Measurements from ENCODE around the gene KLF13.

Gene KLF13

DNA sequence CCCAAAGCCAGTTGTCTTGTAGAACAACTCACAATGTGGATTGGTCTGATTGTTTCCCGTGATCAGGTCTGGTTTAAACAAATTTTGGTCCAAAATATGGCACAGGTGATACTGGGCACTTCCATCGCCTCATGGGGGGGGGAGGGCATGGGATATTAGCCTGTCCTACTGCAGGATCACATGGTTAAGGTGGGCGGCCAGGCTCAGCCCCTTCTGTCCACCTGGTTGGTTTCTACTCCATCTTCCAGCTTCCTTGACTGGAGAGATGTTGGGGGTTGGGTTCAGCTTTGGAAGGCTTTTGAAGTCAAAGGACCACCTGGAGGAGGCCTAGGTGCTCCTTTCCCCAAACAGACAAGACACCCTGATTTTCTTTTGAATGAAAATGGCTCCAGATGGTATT, 7.2 kb downstream of the KLF13 start:
- no peak for DNase-seq

DNA sequence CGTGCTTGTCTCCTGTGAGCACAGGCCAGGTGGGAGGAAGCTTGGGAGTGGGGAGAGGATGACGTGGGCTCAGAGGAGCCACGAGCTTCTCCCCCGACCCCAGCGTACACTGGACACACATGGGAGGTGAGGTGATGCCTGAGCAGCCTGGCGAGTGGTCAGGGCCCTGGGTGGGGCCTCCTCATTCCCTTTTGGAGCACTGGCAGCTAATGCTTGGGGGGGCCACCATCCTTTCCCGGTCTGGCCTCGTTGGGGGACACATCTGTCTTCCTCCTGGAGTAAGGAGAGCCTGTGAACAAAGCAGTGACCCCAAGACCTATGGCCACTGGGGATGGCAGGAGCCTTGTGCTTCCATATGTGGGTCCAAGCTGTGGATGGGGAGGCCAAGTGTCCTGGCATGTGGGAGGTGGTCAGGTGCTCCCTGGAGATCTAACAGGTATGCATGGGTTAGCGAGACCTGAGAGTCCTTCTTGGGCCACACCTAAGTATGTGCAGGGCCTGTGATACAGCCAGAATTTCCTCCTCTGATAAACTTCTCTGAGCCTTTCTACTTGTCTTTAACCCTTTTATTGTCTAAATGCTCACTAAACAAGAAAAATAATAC, 9.5 kb downstream of the KLF13 start:
- DNase-seq = no peak

DNA sequence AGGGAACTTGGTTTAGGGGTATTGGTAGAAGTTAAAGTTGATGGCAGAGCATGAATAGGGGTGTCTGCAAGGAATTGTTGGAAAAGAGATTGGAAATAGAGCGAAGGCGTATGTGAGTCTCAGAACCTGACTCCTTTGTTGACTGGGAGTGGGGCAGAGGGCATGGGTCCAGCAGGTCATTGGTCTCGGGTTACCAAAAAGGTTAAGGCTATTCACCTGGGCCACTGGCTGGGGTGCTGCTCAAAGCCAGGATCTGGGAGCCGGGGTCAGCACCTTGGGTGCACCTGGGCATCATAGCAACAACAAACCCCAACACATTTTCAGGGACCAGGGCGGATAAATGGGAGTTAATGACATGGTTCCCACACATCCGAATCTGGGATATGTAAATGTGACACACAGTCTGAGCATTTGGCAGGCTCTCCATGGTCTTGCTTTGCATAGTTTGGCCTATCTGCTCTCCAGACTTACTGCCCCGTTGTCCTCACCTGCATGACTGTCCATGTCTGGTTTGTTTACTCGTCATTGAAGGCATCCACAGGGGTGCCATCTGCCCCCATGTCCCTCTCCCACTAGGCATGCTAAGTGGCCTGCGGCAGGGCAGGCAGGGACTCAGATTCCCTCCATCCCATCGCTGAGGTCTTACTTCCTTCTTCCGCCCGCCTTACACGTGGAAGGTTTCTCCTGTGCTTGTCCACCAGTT, 10.1 kb downstream of the KLF13 start:
- no peak for DNase-seq

DNA sequence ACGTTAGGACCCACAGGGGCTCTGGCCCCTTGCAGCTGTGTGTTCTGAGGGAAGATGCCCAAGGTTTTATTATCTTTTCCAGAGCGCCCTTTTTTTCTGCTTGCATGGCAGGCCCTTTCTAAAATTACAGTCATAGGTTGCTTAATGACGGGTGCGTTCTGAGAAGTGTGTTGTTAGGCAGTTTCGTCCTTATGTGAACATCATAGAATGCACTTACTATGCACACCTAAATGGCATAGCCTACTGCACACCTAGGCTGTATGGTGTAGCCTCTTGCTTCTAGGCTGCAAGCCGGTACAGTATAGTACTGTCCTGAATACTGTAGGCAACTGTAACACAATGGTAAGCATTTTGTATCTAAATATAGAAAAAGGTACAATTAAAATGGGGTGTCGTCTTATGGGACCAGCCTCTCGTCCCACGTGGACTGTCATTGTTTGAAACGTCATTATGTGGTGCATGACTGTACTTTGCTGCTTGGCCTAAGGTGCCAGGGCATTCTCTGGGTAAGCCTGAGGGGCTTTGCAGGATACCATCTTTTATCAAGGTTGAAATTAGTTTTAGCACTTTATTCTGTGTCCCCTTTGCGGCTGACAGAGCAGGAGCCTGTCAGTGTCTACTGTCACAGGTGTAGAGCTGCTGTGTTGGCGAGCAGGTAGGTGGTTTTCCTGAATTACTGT, 10.9 kb downstream of the KLF13 start:
- DNase-seq = no peak

DNA sequence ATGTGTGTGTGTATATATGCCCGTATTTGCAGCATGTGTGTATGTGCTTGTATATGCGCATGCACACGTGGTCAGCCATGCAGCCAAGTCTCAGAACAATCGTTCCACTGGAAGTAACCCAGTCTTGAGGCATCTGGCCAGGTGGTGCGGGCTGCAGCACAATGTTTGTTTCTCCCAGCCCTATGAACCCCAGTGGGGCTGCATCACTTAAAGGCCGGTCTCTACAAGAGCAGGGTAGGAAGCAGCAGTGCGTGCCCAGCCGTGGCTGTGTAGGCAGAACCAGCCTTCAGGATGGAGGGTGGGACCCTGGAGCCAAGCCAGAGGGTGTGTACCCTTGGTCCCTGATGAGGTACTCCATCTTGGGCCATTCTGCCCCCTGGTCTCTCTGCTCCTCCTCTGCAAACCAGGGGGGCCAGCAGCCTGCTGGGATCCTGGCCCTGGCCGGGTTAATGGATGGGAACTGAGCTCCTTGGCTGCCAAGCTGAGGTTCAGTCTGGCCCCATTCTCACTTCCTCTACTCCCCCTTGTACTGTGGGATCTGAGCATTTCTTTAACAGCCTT, 11.8 kb downstream of the KLF13 start:
- DNase-seq = no peak

DNA sequence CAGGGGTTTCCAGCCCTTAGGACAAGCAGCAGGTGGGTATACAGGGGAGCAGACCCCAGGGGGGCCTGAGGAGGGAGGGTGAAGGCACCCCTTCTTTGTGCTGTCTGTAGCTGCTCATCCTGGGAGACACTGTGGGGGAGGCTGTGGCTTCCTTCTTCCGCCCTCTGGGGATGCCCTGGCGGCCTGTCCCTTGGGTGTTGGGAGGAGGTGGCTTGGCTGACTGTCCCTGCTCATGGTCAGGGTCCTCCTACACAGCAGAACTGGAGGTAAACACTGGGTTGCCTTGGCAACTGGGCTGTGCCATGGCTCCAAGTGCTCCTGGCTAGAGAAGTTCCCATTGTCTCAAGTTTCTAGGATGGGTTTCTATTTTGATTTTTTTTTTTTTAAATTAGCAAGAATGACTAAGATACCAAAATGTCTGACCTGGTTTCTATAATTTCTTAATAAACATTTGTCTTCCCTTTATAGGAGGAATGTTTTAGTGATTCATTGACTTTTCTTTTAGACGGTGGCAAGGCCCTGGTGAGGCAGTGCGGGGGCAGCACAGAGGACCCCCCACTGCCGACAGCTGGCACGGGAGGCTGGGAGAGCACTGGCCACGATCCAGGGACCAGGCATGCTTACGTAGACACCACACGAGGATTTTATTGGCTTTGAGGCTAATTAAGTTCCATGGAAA, 12.4 kb downstream of the KLF13 start:
- DNase-seq = peak; percentile 49

DNA sequence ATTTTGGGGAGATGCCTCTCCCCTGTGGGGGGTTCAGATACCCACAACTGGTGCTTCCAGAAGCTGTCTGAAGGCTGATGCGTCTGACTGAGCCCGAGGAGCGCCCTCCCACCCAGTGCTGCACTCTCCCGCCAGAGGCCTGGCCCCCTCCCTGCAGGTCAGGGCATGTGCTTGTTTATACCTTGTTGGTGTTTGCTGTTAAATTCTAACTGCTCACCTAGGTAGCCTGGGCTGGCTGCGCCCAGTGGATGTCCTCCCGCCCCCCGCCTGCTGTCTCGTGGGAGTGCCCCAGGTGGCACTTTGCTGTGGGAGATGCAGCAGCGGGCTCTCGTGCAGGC, 12.9 kb downstream of the KLF13 start:
- DNase-seq = no peak

DNA sequence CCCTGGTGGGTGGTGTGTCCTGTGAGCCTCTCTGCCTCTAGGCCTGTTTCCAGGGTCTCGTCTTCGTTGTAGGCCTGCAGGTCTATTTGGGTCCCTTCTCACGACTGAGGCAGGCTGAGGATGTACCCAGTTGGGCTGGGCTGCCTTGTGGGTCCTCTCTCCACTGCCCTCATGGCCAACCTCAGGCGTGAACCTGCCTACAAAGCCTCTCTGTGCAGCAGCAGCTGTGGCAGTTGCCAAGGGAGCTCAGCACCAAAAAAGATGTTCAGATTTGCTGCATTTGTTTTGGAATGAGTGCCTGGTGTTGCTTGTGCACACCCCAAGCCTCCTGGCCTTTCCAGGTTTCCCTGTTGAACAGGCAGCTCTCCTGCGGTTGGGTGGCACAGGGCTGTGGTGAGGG, 13.4 kb downstream of the KLF13 start:
- no peak for DNase-seq

DNA sequence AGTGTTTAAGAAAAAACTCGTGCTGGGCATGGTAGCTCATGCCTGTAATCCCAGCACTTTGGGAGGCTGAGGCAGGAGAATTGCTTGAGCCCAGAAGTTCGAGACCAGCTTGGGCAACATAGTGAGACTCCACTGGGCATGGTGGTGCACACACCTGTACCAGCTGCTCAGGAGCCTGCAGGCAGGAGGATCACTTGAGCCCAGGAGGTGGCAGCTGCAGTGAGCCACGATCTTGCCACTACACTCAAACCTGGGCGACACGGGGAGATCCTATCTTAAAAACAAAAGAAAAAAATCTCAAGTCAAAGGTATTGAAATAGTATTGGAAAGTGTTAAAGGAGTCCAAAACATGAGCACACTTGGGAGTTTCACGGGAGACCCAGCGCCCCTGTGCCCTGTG, 14.0 kb downstream of the KLF13 start:
- no peak for DNase-seq

DNA sequence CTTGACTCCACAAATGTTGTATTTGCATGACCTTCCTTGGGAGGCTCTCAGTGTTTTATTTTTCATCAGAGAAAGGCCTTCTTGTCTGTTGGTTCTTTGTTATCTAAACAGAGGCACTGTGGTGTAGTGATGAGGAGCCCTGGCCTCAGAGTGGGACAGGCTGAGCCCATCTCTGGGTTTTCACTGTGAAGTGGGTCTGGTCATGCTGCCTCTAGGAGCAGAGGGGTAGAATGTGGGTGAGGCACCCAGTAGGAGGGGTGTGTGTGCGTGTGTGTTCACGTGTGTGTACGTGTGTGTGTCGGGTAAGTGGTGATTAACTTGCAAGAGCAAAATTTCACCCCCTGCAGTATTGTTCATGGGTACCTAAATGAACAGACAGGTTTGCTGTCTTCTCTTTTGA, 14.4 kb downstream of the KLF13 start:
- DNase-seq = no peak

DNA sequence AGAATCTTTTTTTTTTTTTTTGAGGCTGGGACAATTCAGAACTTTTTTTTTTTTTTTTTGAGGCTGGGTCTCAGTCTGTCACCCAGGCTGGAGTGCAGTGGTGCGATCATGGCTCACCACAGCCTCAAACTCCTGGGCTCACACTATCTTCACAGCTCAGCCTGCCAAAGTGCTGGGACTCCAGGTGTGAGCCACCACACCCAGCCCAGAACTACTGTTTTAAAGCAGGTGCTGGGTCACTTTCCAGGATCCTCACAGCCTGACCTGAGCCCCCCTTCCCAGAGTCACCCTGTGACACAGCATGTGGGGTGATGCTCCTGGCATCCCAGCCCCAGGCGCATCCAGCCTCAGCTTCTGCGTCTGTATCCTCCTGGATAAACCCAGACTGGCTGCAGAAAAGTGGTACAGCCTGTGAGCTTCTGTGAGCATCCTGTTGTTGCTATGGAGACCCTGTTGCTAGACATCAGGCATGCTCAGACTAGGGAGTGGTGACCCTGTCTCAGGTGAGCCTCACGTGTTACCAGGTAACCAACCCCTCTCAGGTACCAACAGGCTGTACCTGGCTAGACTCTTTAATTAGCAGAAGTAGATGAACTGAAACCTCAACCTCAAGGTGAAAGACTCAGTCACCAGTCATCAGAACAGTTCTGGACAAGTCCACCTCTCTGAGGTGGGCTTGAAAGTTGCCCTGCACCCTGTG, 15.0 kb downstream of the KLF13 start:
- no peak for DNase-seq

DNA sequence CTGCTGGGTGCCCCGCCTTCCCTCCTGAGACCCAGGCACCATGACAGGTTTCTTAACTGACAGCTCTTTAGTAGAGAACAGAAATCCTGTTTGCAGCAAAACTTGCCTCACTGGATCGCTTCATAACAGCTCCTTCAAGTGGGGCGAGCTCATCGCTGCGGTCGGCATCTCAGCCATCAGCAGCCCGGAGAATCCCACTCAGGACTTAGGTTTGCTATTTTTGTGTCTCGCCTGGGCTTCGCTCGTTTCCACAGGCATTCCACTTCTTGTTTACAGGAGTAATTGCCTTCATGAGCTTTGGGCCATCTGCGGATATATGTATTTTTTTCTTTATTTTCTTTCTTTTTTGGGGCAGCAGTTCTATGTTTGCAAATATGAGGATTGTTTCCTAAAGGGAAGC, 15.7 kb downstream of the KLF13 start:
- DNase-seq = no peak

DNA sequence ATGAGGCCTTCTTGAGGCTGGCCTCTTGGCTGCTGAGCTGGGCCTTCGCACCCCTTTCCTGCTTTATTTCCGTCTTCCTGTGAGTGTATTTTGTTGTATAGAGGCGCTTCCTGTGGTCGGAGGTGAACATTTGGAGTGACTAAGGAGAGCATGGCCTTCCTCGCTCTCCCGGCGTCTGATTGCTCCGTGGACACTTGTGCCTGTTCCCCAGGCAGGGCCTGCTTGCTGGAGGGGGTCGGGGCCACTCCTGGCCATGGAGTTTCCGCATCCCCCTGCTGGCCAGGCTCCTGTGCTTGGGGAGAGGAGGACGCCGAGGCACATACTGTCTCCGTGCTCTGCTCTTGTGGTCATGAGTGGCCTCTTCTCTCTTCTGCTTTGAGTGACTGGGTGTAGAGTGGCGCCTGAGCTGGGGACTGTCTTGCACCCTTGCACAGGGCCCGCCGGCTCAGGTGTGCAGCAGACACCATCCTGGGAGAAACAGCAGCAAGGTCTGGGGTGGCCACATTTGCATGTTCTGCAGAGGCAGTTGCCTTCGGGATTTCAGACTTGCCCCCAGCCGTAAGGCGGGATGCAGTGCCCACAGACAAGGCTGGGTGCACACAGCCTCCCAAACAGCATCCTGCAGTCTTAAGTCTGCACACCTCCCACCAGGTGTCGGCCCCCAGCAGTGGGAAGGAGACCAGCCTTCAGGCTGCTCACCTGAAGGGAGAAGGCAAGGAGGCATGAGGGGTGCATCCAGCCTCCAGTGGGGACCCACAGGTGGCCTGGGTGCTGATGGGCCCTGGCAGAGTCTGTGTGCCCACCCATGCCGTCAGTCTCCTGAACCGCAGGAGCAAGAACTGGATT, 16.4 kb downstream of the KLF13 start:
- no peak for DNase-seq

DNA sequence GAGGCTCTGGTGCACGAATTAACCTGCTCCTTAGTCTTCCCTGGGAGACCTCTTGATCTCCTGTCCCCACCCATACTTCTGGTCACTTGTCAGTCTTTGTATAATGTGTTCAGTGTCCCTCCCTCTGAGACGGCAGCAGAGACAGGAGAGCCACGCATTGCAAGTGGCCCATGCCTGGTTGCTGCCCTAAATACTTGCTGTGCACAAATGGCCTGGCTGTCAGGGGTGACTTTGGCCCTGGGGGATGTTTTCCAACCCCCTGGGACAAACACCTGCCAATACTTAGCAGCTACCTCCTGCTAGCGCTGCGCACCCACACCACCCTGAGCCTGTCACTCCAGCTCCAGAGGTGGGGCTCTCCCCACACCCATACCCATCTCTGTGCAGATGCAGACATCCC, 17.2 kb downstream of the KLF13 start:
- DNase-seq = no peak

DNA sequence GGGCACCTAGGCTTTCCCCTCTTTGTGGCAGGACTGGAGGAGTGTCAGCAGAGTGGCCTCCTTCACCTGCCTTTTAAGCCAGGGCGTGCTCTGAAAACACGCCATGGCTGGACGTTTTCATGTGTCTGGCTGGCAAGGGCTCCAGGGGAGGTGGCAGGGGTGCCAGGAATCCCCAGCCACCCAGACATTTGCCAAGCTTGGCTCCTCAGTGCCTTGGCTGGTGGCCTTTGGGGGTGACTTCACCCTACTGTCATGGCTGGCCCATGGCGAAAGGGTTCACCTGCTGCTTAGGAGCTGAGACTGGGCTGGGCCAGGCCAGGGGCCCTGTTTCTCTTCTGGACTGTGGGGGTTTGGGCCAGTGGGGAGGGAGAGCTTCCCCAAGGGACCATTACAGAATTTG, 17.6 kb downstream of the KLF13 start:
- no peak for DNase-seq

DNA sequence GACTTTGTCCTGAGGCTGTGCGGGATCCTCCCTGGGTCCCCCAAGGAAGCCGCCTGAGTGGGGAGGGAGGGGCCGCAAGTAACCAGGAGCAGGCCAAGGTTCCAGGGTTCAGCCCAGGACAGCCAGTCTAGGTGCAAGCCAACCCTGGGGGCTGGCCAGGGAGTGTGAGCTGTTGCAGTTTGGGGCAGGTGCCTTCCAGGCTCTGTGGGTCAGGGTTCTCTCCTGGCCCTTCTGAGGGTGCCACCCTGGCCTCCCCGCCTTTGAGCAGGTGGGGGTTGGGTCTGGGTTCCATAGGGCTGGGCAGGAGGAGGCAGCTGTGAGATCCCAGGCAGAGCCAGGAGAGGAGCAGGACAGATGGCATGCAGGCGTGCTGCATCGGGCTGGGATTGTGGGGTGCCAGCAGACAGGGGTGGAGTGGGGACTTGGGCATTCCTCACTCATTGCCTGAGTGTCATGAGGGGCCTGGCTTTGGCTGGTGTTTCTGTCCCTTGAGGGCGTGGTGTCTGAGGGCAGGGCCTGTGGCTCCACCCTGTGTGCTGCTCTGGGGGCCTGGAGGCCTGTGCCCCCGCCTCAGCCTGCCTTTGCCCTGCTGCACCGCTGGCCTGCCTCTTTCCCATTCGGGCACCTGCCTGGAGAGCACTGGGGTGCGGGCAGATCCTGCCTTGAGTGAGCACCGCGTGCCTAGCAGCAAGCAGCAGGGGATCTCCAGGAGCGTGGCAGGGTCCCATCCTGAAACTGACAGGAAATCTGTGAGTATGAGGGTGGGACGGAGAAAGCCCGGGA, 18.4 kb downstream of the KLF13 start:
- peak; percentile 50 for DNase-seq

DNA sequence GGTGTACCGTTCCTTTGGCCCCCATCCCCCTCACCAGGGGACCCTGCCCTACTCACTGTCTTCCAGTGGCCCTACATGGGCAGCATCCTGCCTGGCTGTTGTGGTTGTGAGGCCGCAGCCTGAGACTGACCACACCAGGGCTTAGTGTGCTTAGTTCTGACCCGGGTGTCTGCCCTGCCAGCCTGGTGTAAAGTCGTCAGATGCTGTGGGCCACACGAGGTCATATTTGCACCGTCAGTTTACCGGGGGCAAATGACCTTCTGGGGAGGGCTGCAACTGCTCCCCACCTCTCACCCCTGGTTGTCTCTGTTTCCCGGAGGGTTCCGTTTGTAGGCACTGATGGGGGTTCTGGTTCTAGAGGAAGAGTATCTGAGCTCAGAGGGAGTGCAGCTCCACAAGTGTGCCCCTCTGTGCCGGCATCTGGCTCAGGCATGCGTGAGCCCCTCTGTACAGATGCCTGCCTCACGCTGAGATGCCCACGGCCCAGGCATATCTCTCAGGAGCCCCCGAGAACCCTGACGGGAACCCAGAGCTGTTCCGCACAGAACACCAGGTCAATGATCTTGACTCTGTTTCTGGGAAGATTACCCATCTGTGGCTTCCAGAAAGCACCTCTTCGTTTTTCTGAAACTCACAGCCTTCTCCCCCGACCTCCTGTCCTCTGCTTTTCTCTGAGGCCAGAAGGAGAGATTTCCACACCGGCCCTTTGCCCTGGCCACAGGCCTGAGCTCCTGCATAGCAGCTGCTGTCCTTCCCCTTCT, 19.2 kb downstream of the KLF13 start:
- DNase-seq = no peak

DNA sequence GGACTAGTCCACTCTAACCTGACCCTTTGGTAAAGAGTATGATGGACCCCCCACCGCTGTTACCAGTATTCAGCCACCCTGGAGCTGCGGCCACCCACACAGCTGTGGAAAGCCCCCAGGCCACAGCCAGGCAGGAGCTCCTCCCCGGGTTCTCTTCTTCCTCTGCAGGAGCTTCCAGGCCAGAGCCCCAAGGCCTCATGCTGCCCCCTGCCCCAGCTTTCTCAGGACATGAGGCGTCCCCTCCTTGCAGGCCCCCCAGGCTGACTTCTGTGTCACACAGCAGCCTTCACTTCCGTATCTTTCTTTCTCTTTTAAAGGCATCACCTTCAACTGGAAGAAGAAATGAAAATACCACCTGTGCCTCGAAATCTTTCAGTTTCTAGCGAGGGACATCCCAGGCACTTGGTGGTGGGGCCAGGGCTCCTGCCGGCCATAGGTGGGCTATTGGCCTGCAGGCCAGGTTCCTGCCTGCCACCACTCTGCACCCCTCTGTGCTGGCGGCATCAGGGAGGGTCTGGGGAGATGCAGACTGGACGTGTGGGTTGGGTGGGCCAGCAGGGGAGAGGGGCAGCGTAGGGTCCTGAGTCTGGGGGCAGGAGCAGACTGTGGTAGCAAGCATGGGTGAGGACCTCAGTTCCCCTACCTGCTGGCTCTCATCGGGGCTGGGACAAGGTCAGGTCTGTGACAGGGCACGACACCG, 19.9 kb downstream of the KLF13 start:
- DNase-seq = peak; percentile 47

DNA sequence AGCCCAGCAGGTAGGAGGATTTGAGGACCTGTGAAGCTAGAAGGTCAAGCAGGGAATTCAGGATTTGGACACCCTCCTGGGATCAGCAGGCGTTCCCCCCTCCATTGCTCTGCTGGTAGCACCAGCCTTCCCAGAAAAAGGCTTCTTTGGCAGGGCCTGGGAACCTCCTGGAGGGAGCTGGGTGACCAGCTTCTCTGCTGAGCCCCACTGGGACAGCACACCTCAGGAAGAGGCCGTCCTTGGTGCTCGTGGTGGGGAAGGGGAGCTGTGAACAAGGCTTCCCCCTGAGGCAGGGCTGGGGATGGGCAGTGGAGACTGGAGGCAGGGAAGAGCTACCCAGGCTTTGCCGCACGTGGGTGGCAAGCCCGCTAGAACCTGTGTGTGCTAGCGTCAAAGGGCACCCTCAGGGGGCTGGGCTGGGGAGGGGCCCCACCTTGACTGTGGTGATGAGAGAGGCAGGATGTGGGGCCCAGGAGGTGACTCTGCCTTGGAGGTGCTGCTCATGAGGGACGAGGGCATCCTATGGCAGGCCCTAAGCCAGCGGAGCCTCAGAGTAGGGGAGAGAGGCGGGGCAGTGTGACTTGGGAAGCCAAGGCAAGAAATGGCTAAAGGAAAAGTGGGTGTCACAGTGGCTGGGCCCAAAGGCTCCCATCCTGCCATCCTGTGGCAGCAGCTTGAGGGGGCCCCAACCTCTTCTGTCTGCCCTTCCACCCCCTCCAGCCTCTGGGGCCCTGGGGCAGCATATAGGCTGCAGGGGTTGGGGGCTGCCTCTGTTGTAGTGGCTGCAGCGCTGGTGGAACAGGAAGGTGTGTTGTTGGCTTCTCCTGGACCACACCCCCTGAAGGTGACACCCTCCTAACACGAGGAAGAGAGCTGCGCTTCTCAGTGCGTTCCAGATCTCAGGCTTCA, 20.7 kb downstream of the KLF13 start:
- DNase-seq = peak; percentile 76
